ENCODE measurements around the gene PICK1.

PICK1 gene

GRCh38 chr22:38056969-38057891, at the start of gene PICK1:
Gene PICK1 (plus strand): TSS chr22:38057404. CDS start chr22:38057810, 406 bp downstream.
- no peak for TF ChIP-seq ZNF274 (IDR thresholded peaks at IDR 0.05; ENCODE audit: low read depth, low read length)
- peak within 1 kb of the TSS; percentile 75 for H3K4me3 ChIP-seq (ENCODE audit: low read length)

DNA sequence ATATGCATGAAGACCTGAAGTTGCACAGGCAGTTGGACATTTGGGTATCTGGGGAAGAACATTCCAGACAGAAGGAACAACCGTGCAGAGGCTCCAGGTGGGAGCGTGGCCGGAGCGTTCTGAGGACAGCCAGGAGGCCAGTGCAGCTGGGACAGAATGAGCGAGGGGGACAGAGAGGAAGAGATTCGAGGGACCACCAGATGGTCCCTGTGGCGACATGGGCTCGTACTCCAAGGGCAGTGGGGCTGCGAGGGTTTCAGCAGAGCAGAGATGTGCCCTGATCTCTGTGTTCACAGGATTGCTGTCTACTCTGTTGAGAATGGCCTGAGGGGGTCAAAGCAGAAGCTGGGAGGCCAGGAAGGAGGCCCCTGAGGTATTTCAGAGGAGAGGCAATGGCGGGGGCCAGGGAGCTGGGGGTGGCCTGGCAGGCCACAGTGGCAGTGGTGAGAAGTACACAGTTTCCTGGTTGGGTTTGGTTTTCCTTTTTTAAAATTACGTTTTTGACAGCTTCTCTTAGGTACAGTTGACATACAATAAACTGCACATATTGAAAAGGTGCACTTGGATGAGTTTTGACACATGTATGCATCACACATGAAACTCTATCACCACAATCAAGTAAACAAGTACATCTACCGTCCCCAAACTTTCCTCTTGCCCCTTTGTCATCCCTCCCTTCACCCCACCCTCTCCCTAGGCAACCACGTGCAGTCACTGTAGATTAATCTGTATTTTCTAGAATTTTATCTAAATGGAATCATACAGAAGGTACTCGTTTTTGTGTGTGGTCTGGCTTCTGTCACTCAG, 48.0 kb upstream of the PICK1 start:
- TF ChIP-seq ZNF274 (IDR thresholded peaks at IDR 0.05; ENCODE audit: low read depth, low read length) = no peak
- no peak overlapping the region for H3K4me3 ChIP-seq (ENCODE audit: low read length)

GRCh38 chr22:38012604-38013072, 44.6 kb upstream of the PICK1 start:
- H3K4me3 ChIP-seq (ENCODE audit: low read length) = no peak overlapping the region
- TF ChIP-seq ZNF274 (IDR thresholded peaks at IDR 0.05; ENCODE audit: low read depth, low read length) = no peak

- H3K4me3 ChIP-seq (ENCODE audit: low read length) = no peak overlapping the region
- TF ChIP-seq ZNF274 (IDR thresholded peaks at IDR 0.05; ENCODE audit: low read depth, low read length) = no peak
These were observed 43.1 kb upstream of the PICK1 start for GRCh38 chr22:38014083-38014482.

DNA sequence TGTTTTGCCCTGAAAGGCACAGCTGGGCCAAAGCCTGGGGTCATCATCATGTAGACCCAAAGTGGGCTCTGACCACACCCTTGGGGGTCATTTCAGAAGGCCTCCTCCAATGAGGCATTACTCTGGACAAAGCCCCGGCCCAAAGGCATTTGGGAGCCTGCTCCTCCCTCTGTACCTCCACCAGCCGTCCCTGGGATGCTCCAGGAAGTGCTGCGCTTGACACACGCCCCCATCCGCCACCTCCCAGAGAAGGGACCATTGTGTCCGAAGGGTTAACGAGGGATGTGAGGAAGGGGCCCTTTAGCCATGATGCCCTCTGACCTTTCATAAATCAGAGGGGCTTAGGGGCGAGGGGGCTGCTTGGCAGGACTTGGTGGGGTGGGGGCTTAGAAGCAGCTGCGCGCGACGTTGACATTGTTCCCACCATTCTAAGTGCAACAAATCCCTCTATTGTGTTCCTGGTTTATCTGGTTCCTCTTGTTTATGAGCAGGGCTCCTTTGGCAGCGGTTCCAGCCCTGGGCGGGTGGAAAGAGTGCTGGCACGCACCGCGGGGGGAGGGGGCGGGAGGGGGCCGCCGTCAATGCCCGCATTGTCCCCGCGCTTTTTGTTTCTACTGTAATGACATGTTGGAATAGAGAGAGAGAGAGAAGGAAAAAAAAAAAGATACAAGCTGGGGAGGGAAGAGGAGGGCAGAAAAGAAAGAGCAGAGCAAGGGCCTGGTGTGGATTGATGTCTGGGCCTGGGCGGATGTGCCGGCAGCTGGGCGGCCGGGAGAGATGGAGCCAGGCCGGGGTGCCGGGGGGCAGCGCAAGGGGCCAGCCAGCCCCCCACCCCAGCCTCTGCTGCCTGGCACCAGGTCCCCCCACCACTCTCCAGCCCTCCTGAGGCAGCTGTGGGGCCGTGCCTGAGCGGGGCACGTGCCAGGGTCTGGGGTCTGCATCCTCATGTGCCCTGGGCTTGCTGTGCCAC, 40.7 kb upstream of the PICK1 start:
- no peak for TF ChIP-seq ZNF274 (IDR thresholded peaks at IDR 0.05; ENCODE audit: low read depth, low read length)
- H3K4me3 ChIP-seq (ENCODE audit: low read length) = no peak overlapping the region

DNA sequence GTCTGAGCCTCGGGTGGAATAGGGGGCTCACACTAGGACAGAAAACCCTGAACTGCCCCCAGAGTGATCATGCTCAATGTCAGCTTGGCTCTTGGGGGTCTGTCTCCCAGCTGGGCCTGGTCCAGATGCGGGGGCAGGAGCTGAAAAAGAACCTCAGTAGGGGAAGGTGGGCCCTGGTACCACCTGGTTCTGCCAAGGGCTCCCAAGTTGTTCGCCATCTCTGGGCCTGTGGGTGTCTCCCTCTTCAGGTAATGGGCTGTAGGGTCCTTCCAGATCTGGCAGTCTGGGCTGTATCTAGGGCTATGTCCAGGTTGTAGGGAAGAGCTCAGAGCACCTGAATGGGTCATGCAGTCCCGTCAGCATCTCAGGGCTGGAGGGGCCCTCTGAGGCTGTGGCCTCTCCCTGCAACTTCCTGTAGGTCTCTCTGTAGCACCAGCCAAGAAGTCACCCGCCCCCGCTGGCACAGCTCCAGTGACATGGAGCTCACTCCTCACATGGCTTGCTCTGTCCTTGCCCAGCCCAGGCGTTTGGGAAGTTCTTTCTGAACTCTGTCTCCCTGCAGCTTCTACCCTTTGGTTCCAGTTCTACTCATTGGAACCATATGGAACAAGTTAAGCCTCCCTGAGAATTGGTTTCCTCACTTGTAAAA, 39.8 kb upstream of the PICK1 start:
- no peak overlapping the region for H3K4me3 ChIP-seq (ENCODE audit: low read length)
- no peak for TF ChIP-seq ZNF274 (IDR thresholded peaks at IDR 0.05; ENCODE audit: low read depth, low read length)

DNA sequence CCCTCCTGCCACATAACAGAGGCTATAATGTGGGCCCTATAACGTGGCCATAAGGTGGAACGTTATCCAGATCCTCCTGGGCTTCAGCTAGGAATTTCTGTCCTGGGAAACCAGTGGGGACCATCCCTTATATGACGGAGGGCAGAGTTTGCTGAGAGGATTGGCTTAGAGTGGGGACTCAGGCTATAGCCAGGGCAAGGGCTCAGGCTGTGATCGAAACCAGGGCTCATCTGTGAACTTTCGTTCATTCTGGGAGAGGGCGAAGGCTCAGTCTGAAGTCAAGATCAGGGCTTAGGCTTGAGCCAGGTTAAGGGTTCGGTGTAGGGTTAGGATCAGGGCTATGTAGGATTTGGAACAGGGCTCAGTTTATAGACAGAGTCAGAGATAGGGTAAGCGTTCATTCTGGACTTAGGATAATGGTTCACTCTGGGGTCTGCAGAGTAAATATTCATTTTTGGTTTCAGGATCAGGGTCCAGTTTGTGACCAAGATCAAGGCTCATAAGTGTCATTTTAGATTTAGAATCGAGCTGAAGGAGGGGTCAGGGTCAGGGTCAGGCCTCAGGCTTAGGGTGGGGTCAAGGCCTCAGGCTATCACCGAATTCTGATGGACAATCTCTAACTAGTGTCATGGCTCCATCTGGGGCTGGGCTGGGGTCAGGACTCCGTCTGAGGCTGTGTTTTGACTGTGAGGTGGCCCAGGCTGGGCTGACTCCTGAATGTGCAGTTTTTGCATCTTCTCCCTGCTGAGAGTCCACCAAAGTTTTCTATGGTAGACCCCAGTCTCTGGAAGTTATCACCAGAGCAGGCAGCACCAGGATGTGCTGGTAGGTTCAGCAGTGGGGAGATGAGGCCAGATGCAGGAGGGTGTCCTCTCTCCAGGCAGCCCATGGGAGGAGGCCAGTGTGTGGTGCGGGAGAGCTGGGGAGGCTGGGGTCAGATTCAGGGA, 39.0 kb upstream of the PICK1 start:
- no peak for TF ChIP-seq ZNF274 (IDR thresholded peaks at IDR 0.05; ENCODE audit: low read depth, low read length)
- H3K4me3 ChIP-seq (ENCODE audit: low read length) = no peak overlapping the region

- TF ChIP-seq ZNF274 (IDR thresholded peaks at IDR 0.05; ENCODE audit: low read depth, low read length) = no peak
- H3K4me3 ChIP-seq (ENCODE audit: low read length) = no peak overlapping the region
These were observed 38.0 kb upstream of the PICK1 start for GRCh38 chr22:38018938-38019827.

- H3K4me3 ChIP-seq (ENCODE audit: low read length) = no peak overlapping the region
- TF ChIP-seq ZNF274 (IDR thresholded peaks at IDR 0.05; ENCODE audit: low read depth, low read length) = no peak
These were observed 36.0 kb upstream of the PICK1 start for GRCh38 chr22:38021206-38021605.

DNA sequence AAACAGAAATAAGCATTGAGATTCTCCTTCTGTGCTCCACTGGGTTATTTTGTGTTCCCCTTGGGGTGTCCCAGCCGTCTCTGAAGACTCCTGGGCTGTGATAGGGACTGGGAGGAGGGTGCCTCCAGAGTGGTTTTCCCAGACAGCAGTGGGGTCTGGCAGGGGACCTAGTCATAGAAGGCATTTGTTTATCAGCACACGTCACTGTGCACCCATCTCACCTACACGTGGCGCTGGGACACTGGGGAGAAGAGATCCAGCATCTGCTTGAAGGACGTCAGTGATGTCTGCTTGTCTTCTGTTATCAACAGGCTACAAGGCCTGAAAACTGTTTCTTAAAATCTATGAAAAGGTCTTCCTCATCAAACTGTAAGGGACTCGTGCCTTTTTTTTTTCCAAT, 34.2 kb upstream of the PICK1 start:
- TF ChIP-seq ZNF274 (IDR thresholded peaks at IDR 0.05; ENCODE audit: low read depth, low read length) = no peak

DNA sequence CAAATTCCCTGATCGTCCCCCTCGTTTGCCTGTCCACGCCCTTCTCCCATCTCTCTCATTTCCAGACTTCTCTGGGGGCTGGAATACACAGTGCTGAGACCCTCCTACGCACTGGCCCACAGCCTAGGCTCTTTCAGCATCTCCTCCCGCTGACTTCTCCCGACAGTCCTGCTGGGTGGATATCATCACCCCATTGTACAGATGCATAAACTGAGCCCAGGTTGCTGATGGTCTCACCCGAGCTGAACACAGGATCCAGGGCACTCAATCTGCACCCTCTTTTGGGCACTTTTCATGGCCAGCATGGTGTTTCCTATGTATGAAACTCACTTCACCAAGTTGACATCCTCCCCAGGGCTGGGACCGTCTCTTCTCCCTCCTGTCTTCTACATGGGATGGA, 31.7 kb upstream of the PICK1 start:
- TF ChIP-seq ZNF274 (IDR thresholded peaks at IDR 0.05; ENCODE audit: low read depth, low read length) = no peak
- no peak overlapping the region for H3K4me3 ChIP-seq (ENCODE audit: low read length)

More for the DNA sequence above, 34.2 kb upstream of the PICK1 start:
- no peak overlapping the region for H3K4me3 ChIP-seq (ENCODE audit: low read length)

Measured in GM08714 (cell line).